ENCODE measurements around the gene OTUB2. TPM values are rescaled to one million over a fixed set of nuclear protein-coding genes. Genes with fewer than 3 reads are reported as not detected.

OTUB2 gene
- total RNA-seq (1.1 and 1.6 TPM in 2 replicates), polyA plus RNA-seq (0.53 and 0.70 TPM in 2 replicates), polyA minus RNA-seq (2.4 and 2.7 TPM in 2 replicates), Bru-seq, nascent RNA (percentile 22 among the genes with signal in this experiment), BruChase-seq, experiment 1, labeled RNA remaining after a 6-hour chase (percentile 35 among the genes with signal in this experiment), BruChase-seq, experiment 2, labeled RNA remaining after a 2-hour chase (percentile 40 among the genes with signal in this experiment)
- 0.59 and 0.61 TPM in 2 replicates for polyA plus RNA-seq (2011; cell fraction: cytosol; rRNA removed)
- 0.62 and 0.67 TPM in 2 replicates for polyA plus RNA-seq (2011; cell fraction: nucleus; rRNA removed)
- polyA plus RNA-seq (2012) = 1.7 and 1.9 TPM in 2 replicates
- 0.61 TPM for polyA minus RNA-seq (2011; cell fraction: cytosol; rRNA and poly(A)+ RNA removed)
- polyA minus RNA-seq (2011; cell fraction: nucleus; rRNA and poly(A)+ RNA removed) = 0.63 and 0.82 TPM in 2 replicates
- long read RNA-seq, transcript OTUB2-201 (6 exons, 3,922 nt) = major isoform, 5 of 5 reads
- long read RNA-seq, partial matches to known transcripts = 0 of 5 reads
- long read RNA-seq, other reads (novel, unspliced or antisense) = 0 of 5 reads

DNA sequence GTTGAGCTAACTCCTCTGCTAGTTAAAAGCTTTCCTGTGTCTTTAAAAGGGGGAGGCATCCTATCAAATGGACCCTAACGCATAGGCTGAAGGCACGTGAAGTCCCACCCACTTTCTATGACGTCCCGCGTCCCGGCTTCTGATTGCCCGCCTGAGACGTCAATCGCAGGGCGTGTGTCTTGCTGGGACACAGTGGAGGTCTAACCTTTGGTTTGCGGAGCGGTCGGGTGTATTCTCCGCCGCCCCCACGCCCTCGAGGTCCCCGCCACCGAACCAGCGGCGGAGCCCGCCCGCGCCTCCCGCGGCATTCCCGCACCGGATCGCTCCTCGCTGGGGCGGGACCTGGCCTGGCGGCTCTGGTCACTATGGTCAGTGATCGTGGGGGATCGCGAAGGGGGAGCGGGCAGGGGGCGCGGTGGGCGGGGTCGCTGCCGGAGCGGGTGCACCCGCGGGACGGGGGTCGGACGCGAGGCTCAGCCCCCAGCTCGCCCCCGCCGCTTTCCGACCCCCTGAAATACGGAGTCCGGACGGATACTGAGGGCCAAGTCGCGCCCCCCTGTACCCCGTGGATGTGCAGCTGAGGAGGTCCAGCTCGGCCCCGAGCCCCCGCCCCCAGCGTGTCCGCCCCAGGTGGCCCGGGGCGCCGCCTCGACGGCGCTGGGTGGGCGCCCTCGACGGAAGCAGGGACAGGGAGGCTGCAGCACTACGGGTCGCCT lies at the start of gene OTUB2:
OTUB2 (plus strand) TSS at position 168 of the 716 bp plus-strand sequence; CDS start at position 366, 198 bp downstream.
- Histone ChIP-seq H3K4me3 (replicated peaks in 1 of 3; ENCODE audit: insufficient read depth in 1 of 3, low read depth in 1 of 3, low read length in 3 of 3) (peak within 1 kb of the TSS in 2 of 3 experiments; percentile 29 to 50), H3K27ac (ENCODE audit: insufficient read depth, low read depth, low read length) (no peak within 1 kb of the TSS), H3K27me3 (ENCODE audit: control insufficient read depth in 2 of 2, insufficient read depth in 2 of 2, low read length in 2 of 2) (peaks cover 0 to 4% of the 10 kb centered on the region in 2 experiments), H3K9ac (replicated peaks; ENCODE audit: extremely low read depth, insufficient read depth, low read length) (no peak within 1 kb of the TSS), H3K4me2 (ENCODE audit: insufficient read depth, low read length) (peak within 1 kb of the TSS; percentile 8), H4K20me1 (replicated peaks; ENCODE audit: control insufficient read depth, extremely low read depth, insufficient read depth, low read length) (no peaks in the 10 kb centered on the region), H3K4me1 (ENCODE audit: control insufficient read depth, extremely low read depth, insufficient read depth, low read length) (peaks cover 10% of the 10 kb centered on the region), H3K36me3 (ENCODE audit: control insufficient read depth in 2 of 2, extremely low read depth in 1 of 2, insufficient read depth in 2 of 2, low read length in 2 of 2) (no peaks in the 10 kb centered on the region), H3K9me1 (replicated peaks; ENCODE audit: control insufficient read depth, extremely low read depth, insufficient read depth, low read length) (no peaks in the 10 kb centered on the region), H2AFZ (ENCODE audit: low read depth, low read length) (peak within 1 kb of the TSS; percentile 78), H3K9me3 (replicated peaks; ENCODE audit: control insufficient read depth, insufficient read depth, low read length) (no peaks in the 10 kb centered on the region), H3K79me2 (ENCODE audit: control insufficient read depth, insufficient read depth, low read length) (no peaks in the 10 kb centered on the region)
- intact Hi-C loops (cut with micrococcal nuclease) (loop anchor here (1.0 to 2.0 kb wide), 2 partner anchors 154 to 819 kb away; partner anchors contain the start of genes GON7 and UBR7), dilution Hi-C loops (cut with MboI; ENCODE audit: extremely low pct_ligation_motif_present, low sequenced_read_pairs) (no loop called here)
- BruUV-seq (replicated peaks) = no TSS peak
- FAIRE-seq (peak; percentile 99), DNase-seq (ENCODE audit: low read depth, low spot score) (peak; percentile 99)
- CTCF ChIA-PET = interaction anchor here (1.0 to 2.6 kb wide), 5 partner anchors 10 to 110 kb away, joined by 4 to 16 read pairs (median 9); no protein-coding TSS in a partner anchor
- POLR2A ChIA-PET = no interaction called here
- TF ChIP-seq JUN (IDR thresholded peaks at IDR 0.05; ENCODE audit: borderline replicate concordance, insufficient read depth, insufficient read length, low read depth) = no peak
- TF ChIP-seq, protein P1, sequence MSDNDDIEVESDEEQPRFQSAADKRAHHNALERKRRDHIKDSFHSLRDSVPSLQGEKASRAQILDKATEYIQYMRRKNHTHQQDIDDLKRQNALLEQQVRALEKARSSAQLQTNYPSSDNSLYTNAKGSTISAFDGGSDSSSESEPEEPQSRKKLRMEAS (IDR thresholded peaks at IDR 0.05; ENCODE audit: insufficient read depth, insufficient read length) = peak; percentile 22

DNA sequence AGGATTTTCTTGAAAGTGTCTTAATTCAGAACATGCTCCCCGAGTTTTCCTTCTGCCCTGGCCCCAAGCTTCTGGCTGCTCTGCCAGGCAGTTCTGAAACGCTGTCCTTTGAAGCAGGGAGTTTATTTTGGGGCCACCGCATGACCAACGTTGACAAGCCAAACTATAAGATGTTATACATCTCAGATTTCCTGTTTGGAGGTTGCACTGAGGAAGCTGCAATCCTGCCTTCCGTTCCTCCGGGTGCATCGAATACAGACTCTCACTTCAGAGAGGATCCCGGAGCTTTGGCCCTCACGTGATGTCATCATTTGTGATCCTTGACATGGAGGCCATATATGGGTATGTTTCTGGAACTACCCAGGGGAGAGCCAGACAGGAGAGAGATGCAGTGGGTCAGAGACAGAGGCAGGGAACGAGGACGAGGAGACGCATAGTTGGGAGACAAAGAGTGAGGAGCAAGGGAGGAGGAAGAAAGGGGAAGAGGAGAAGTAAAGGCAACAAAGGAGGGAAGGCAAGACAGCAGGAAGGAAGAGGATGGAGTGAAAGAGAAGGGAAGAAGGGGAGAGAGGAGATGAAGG lies 49.6 kb upstream of the OTUB2 start, which contains the start of gene ASB2:
ASB2 (minus strand) TSS at position 94 of the 581 bp plus-strand sequence. CDS start 12,031 bp downstream, outside the sequence.
- FAIRE-seq = no peak
- H3K4me3 ChIP-seq (replicated peaks in 1 of 3; ENCODE audit: insufficient read depth in 1 of 3, low read depth in 1 of 3, low read length in 3 of 3) = no peak within 1 kb of the TSS
- H2AFZ ChIP-seq (ENCODE audit: low read depth, low read length) = no peak within 1 kb of the TSS
- H4K20me1 ChIP-seq (replicated peaks; ENCODE audit: control insufficient read depth, extremely low read depth, insufficient read depth, low read length) = no peaks in the 10 kb centered on the region
- H3K9me3 ChIP-seq (replicated peaks; ENCODE audit: control insufficient read depth, insufficient read depth, low read length) = no peaks in the 10 kb centered on the region
- no peak within 1 kb of the TSS for H3K27ac ChIP-seq (ENCODE audit: insufficient read depth, low read depth, low read length)
- H3K27me3 ChIP-seq (ENCODE audit: control insufficient read depth in 2 of 2, insufficient read depth in 2 of 2, low read length in 2 of 2) = no peaks in the 10 kb centered on the region
- ChIA-PET CTCF (interaction anchor here (0.9 kb wide), 1 partner anchor 37 kb away, joined by 3 read pairs; no protein-coding TSS in a partner anchor), POLR2A (no interaction called here)
- no peaks in the 10 kb centered on the region for H3K9me1 ChIP-seq (replicated peaks; ENCODE audit: control insufficient read depth, extremely low read depth, insufficient read depth, low read length)
- intact Hi-C loops (cut with micrococcal nuclease) (no loop called here), dilution Hi-C loops (cut with MboI; ENCODE audit: extremely low pct_ligation_motif_present, low sequenced_read_pairs) (no loop called here)
- H3K36me3 ChIP-seq (ENCODE audit: control insufficient read depth in 2 of 2, extremely low read depth in 1 of 2, insufficient read depth in 2 of 2, low read length in 2 of 2) = no peaks in the 10 kb centered on the region
- H3K4me2 ChIP-seq (ENCODE audit: insufficient read depth, low read length) = no peak within 1 kb of the TSS
- TF ChIP-seq GATA2 (IDR thresholded peaks at IDR 0.05; ENCODE audit: insufficient read depth, insufficient read length, low read depth, low read length) (no peak), MYC (IDR thresholded peaks at IDR 0.05; ENCODE audit: low read depth, low read length) (no peak), POLR2A (IDR thresholded peaks at IDR 0.05; ENCODE audit: low read depth, low read length) (no peak), EZH2 (IDR thresholded peaks at IDR 0.05; ENCODE audit: borderline replicate concordance, low read depth, low read length, severe bottlenecking) (no peak), FOS (IDR thresholded peaks at IDR 0.05; ENCODE audit: borderline replicate concordance, insufficient read depth, low read length) (no peak), JUN (IDR thresholded peaks at IDR 0.05; ENCODE audit: borderline replicate concordance, insufficient read depth, insufficient read length, low read depth) (no peak), POLR2AphosphoS5 (IDR thresholded peaks at IDR 0.05; ENCODE audit: insufficient read depth, low read depth, low read length) (no peak)
- TF ChIP-seq, protein P1 (IDR thresholded peaks at IDR 0.05; ENCODE audit: insufficient read depth, insufficient read length) = no peak
- TF ChIP-seq, protein P2, sequence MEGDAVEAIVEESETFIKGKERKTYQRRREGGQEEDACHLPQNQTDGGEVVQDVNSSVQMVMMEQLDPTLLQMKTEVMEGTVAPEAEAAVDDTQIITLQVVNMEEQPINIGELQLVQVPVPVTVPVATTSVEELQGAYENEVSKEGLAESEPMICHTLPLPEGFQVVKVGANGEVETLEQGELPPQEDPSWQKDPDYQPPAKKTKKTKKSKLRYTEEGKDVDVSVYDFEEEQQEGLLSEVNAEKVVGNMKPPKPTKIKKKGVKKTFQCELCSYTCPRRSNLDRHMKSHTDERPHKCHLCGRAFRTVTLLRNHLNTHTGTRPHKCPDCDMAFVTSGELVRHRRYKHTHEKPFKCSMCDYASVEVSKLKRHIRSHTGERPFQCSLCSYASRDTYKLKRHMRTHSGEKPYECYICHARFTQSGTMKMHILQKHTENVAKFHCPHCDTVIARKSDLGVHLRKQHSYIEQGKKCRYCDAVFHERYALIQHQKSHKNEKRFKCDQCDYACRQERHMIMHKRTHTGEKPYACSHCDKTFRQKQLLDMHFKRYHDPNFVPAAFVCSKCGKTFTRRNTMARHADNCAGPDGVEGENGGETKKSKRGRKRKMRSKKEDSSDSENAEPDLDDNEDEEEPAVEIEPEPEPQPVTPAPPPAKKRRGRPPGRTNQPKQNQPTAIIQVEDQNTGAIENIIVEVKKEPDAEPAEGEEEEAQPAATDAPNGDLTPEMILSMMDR (IDR thresholded peaks at IDR 0.05; ENCODE audit: extremely low read depth in 1 of 2, insufficient read depth in 1 of 2, low read depth in 1 of 2, low read length in 2 of 2) = no peak
- no peak for DNase-seq (ENCODE audit: low read depth, low spot score)
- H3K79me2 ChIP-seq (ENCODE audit: control insufficient read depth, insufficient read depth, low read length) = no peaks in the 10 kb centered on the region
- H3K4me1 ChIP-seq (ENCODE audit: control insufficient read depth, extremely low read depth, insufficient read depth, low read length) = no peaks in the 10 kb centered on the region
- no TSS peak for BruUV-seq (replicated peaks)
- H3K9ac ChIP-seq (replicated peaks; ENCODE audit: extremely low read depth, insufficient read depth, low read length) = no peak within 1 kb of the TSS
